Natural killer cell (primary cell): ENCODE data around the gene RFESD. TPM values are rescaled to one million over a fixed set of nuclear protein-coding genes. Genes with fewer than 3 reads are reported as not detected.
A peak's percentile ranks its signal among the peaks of the same experiment; 100 is the strongest.

Experiments used
- ATAC-seq, 3 donors: fragments of 150-1000 bp in 2 of 3; fragments of 200-7000 bp in 1 of 3; cut with Tn5 transposase; 1 replicate in 1 of 3; 2 replicates in 2 of 3; pipeline ENCODE4 v1.10.0; 2021; ENCODE audit warnings: mild to moderate bottlenecking in 2 of 3, moderate library complexity in 2 of 3
- DNase-seq, 2 donors: peaks; one replicate each; pipeline versions ENCODE4 v3.0.0 to v3.0.0-alpha.2; 2013 to 2021; ENCODE audit warnings: mixed read lengths in 1 of 2
- H3K27ac ChIP-seq: one replicate; pipeline ENCODE4 v1.5.1; 2013; ENCODE audit warnings: mild to moderate bottlenecking, low read length
- H3K27me3 ChIP-seq: one replicate; pipeline ENCODE4 v1.6.1; 2013; ENCODE audit warnings: low read length; ENCODE audit not compliant: control insufficient read depth, insufficient read depth
- H3K36me3 ChIP-seq: one replicate; pipeline ENCODE4 v1.6.1; 2013; ENCODE audit warnings: low read length; ENCODE audit not compliant: control insufficient read depth, insufficient read depth
- H3K4me1 ChIP-seq: one replicate; pipeline ENCODE4 v1.6.1; 2013; ENCODE audit warnings: low read length; ENCODE audit not compliant: control insufficient read depth, insufficient read depth
- H3K4me3 ChIP-seq: one replicate; pipeline ENCODE4 v1.5.1; 2013; ENCODE audit warnings: low read length
- H3K9me3 ChIP-seq: one replicate; pipeline ENCODE4 v1.6.1; 2013; ENCODE audit warnings: low read length; ENCODE audit not compliant: control insufficient read depth, insufficient read depth
- H3K27ac Mint-ChIP-seq, 2 donors: one replicate each; pipeline ENCODE4 v1.8.0; 2022; ENCODE audit warnings: mild to moderate bottlenecking in 2 of 2, mixed read lengths in 2 of 2, moderate library complexity in 1 of 2
- H3K27me3 Mint-ChIP-seq, 2 donors: one replicate each; pipeline ENCODE4 v1.8.0; 2022; ENCODE audit warnings: low read depth in 2 of 2, mixed read lengths in 2 of 2
- H3K36me3 Mint-ChIP-seq: one replicate; pipeline ENCODE4 v1.8.0; 2022; ENCODE audit warnings: mixed read lengths
- H3K4me1 Mint-ChIP-seq, 2 donors: one replicate each; pipeline ENCODE4 v1.8.0; 2022; ENCODE audit warnings: mixed read lengths in 2 of 2
- H3K4me3 Mint-ChIP-seq: one replicate; pipeline ENCODE4 v1.8.0; 2022; ENCODE audit warnings: mild to moderate bottlenecking, moderate library complexity, mixed read lengths
- H3K9me3 Mint-ChIP-seq, 2 donors: one replicate each; pipeline ENCODE4 v1.8.0; 2022; ENCODE audit warnings: mixed read lengths in 2 of 2
- WGBS: methylation state at CpG from one replicate; pipeline ENCODE4 v1.1.7; 2013; ENCODE audit warnings: missing lambda C conversion rate; ENCODE audit not compliant: insufficient coverage; 5-methylcytosine and 5-hydroxymethylcytosine counted together
- intact Hi-C: fragments of 100-400 bp; cut with micrococcal nuclease; formaldehyde crosslinking; loops from one replicate; pipeline ENCODE4 v1.14.2; 2022
- total RNA-seq, 4 donors: library from RNA; stranded (reverse); fragments of 120-200 nt in 1 of 4; gene quantifications; one replicate each; pipeline versions ENCODE4 v1.2.3 to v1.2.4, GENCODE V29; 2013 to 2022
- TF ChIP-seq, protein P1 (sequence below): fragments of 200-600 bp; IDR thresholded peaks from one replicate; pipeline ENCODE4 v1.8.0; 2022; ENCODE audit warnings: antibody characterized with exemption

The RFESD gene
- 1 to 10 TPM in 2 of 3 donors, under 1 TPM in 1; 0.96 to 1.5 (median 1.4) TPM for total RNA-seq
- 5.1 TPM for total RNA-seq (2013)

DNA sequence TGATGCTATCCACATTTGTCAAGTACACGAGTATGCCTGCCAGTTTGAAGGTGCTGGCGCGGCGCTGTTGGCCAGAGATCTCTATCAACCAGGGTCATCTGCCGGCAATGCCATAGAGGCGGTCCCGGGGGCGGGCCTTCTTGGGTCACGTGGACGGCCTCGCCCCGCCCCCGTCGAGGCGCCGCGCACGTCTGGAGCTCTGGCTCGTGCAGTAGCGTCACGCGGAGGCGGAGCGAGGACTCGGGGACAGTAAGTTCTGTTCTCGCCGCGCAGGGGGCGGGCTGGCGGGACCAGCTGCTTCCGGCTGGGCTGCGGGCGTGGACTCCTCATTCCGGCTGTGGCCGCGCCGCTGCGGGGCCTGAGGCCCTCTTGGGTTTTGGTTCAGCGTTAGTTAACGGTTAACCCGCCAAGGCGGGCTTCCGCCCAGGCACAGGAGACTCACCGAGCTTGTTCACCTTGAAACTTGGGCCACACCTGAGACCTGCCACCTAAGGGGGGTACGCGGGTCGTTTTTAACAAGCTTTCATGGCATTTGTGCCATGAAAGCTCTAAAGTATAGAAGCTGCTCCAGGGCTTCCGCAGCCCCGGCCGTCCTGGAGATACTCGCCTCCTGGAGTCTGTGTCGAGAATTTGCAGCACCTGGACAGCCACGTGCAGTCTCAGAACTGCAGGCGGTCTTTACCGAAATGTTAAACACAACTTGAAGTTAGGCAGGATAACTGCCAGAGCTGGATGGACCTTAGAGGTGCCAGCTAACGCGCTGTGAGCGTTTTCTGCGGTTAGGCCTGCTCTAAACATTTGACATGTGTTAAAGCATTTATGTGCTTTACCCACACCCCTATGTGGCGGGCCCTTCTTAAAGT lies at the start of gene RFESD:
Gene RFESD, plus strand, starts transcription at position 209 of the 863 bp plus-strand sequence. CDS start 5,495 bp downstream, outside the sequence.
- Histone ChIP-seq H3K36me3 (no peaks in the 10 kb centered on the region), H3K9me3 (no peaks in the 10 kb centered on the region), H3K27ac (peak within 1 kb of the TSS; percentile 91), H3K4me1 (peaks cover 15% of the 10 kb centered on the region), H3K27me3 (no peaks in the 10 kb centered on the region), H3K4me3 (peak within 1 kb of the TSS; percentile 76)
- DNase-seq (peak; percentile 96 to 98), ATAC-seq (peak; percentile 95 to 99 (median 96))
- peaks cover 8 to 16% of the 10 kb centered on the region in 2 donors for H3K4me1 Mint-ChIP-seq
- no peaks in the 10 kb centered on the region for H3K36me3 Mint-ChIP-seq
- under 1% methylated on average over 60 of the region's 60 CpGs for WGBS
- H3K27me3 Mint-ChIP-seq, result no peaks in the 10 kb centered on the region
- H3K4me3 Mint-ChIP-seq, result peak within 1 kb of the TSS; percentile 83
- no peaks in the 10 kb centered on the region for H3K9me3 Mint-ChIP-seq
- TF ChIP-seq, protein P1, sequence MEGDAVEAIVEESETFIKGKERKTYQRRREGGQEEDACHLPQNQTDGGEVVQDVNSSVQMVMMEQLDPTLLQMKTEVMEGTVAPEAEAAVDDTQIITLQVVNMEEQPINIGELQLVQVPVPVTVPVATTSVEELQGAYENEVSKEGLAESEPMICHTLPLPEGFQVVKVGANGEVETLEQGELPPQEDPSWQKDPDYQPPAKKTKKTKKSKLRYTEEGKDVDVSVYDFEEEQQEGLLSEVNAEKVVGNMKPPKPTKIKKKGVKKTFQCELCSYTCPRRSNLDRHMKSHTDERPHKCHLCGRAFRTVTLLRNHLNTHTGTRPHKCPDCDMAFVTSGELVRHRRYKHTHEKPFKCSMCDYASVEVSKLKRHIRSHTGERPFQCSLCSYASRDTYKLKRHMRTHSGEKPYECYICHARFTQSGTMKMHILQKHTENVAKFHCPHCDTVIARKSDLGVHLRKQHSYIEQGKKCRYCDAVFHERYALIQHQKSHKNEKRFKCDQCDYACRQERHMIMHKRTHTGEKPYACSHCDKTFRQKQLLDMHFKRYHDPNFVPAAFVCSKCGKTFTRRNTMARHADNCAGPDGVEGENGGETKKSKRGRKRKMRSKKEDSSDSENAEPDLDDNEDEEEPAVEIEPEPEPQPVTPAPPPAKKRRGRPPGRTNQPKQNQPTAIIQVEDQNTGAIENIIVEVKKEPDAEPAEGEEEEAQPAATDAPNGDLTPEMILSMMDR, result no peak
- H3K27ac Mint-ChIP-seq, result peak within 1 kb of the TSS; percentile 85 to 95
- intact Hi-C loops, result loop anchor here (1.0 to 5.0 kb wide), 4 partner anchors 84 to 1291 kb away; partner anchors contain the start of genes ARSK, GLRX, LNPEP and RHOBTB3

DNA sequence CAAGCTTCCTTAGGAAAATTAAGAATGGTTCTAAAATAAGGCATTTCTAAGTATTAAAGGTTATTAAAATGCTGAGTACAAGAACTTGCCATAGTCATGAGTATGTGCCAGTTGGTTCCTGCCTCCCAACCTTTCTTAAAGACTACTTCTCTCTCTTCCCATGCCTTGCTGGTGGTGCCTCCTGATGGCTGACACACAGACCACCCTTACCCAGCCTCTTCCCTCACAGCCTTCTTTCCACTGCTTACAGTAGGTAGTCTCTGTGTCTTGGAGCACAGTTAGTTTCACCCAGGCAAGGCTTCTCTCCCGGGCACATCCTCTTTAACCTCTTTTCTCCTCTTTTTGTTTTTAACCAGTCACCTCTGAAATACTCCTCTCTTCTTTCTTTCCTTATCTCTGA lies 47.3 kb upstream of the RFESD start:
- WGBS, result 100% methylated on average over 1 of the region's 1 CpG
- no peak overlapping the region for H3K27ac Mint-ChIP-seq
- Histone ChIP-seq H3K4me3 (no peak overlapping the region), H3K4me1 (no peaks in the 10 kb centered on the region), H3K27me3 (no peaks in the 10 kb centered on the region), H3K9me3 (no peaks in the 10 kb centered on the region), H3K27ac (no peak overlapping the region), H3K36me3 (peaks cover 11% of the 10 kb centered on the region)
- ATAC-seq (no peak), DNase-seq (no peak)
- TF ChIP-seq, protein P1, result no peak
- intact Hi-C loops, result no loop called here
- H3K4me3 Mint-ChIP-seq, result no peak overlapping the region
- no peaks in the 10 kb centered on the region for H3K9me3 Mint-ChIP-seq
- H3K36me3 Mint-ChIP-seq, result no peaks in the 10 kb centered on the region
- no peaks in the 10 kb centered on the region for H3K4me1 Mint-ChIP-seq
- H3K27me3 Mint-ChIP-seq, result no peaks in the 10 kb centered on the region

DNA sequence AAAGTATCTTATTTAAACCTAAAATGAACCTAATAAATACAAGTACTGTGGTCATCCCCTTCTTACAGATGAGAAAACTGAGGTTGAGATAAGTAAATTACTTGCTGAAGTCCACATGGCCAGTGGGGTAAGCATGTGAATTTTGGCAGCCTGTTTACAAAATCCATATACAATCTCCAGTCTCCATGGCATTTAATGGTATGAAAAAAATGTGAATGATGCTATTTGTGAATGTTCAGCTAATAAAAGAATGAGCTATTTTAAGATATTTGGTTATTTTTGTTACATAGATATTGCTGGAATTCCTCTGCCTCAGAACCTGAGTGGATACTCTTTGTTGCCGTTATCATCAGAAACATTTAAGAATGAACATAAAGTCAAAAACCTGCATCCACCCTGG lies 46.0 kb upstream of the RFESD start:
- intact Hi-C loops, result no loop called here
- Histone ChIP-seq H3K9me3 (no peaks in the 10 kb centered on the region), H3K36me3 (peaks cover 11% of the 10 kb centered on the region), H3K27me3 (no peaks in the 10 kb centered on the region), H3K27ac (no peak overlapping the region), H3K4me3 (no peak overlapping the region), H3K4me1 (no peaks in the 10 kb centered on the region)
- ATAC-seq, result no peak
- Mint-ChIP-seq H3K4me3 (no peak overlapping the region), H3K27ac (no peak overlapping the region), H3K36me3 (no peaks in the 10 kb centered on the region), H3K9me3 (no peaks in the 10 kb centered on the region), H3K27me3 (no peaks in the 10 kb centered on the region), H3K4me1 (no peaks in the 10 kb centered on the region)
- TF ChIP-seq, protein P1, result no peak
- 91% methylated on average over 1 of the region's 1 CpG for WGBS
- DNase-seq, result no peak
